ENCODE data around the gene FAM234B.
"Not testable (repeated sequence)": the region's sequence is repeated elsewhere in the genome, so short reads cannot be mapped to it uniquely, and the experiment has no call there.

FAM234B gene

DNA sequence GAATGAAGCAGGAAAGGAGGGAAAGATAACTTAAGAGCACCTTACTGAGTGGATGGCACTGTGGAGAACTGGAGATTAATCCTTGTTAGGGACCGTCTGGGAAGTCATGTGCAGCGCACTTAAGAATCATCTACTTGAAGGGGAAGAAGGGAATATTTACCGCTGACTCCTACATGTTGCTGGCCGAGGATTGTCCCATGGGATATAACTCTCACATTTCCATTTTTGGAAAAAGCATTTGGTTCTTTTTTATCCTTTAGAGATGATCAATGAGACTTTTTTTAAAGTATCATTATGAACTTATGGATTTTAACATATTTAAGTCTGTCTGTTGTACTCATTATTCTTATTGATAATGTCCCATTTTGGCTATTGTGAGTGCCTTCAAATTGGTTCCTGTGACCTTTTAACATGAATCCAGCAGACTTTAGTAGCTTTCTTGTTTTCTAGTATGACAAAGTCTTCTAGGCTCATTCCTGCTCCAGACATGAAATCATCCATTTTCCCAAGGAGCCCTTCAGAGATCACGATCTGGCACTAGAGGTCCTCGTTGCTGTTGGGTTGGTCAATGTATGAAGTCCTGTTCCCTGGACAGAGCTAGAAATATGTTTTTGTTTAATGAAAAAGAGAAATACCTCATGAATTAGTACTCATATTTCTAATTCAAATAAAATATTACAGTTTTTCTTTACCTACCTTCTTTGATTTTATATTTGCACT lies 20.2 kb upstream of the FAM234B start:
- DNase-seq, result no peak

- DNase-seq, result no peak
These were observed 19.7 kb upstream of the FAM234B start for GRCh38 chr12:13024531-13024916.

DNA sequence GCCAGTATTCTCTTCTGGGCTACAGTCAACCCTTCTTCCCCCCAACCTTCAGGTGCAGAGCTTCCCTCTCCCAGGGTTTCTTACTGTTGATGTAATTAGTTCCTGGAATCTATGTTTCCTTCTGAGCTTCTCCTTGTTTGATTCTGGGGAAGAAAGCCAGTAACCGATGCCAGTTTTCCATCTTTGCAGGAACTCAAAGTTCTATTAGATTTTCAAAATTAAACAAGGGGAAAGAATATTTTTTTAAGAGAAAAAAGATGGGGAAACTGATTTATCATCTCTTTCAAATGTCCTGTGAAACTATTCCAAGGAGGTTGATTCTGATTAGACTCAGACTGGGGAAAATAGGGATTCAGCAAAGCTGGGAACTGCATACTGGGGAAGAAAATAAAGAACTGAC lies 17.9 kb upstream of the FAM234B start:
- DNase-seq, result no peak

DNA sequence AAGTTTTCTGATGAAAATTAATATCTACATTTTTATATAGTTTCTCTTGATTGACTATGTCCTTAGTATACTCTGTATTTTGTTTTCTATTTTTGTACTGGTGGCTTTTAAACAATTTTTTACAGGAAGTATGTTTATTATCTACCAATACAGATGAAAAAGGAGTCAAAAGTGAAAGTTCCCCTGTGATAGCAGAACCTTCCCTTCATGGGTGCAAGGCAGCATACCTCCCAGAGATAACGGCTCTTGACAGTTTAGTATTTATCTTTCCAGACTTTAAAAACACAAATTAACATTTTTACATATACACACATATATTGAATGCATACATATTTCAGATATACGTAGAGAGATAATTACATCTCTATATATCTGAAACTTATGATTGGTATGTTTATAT lies 17.1 kb upstream of the FAM234B start:
- no peak for DNase-seq

GRCh38 chr12:13027508-13027907 lies 16.7 kb upstream of the FAM234B start:
- no peak for DNase-seq

GRCh38 chr12:13028825-13029570 lies 15.2 kb upstream of the FAM234B start:
- no peak for DNase-seq

DNA sequence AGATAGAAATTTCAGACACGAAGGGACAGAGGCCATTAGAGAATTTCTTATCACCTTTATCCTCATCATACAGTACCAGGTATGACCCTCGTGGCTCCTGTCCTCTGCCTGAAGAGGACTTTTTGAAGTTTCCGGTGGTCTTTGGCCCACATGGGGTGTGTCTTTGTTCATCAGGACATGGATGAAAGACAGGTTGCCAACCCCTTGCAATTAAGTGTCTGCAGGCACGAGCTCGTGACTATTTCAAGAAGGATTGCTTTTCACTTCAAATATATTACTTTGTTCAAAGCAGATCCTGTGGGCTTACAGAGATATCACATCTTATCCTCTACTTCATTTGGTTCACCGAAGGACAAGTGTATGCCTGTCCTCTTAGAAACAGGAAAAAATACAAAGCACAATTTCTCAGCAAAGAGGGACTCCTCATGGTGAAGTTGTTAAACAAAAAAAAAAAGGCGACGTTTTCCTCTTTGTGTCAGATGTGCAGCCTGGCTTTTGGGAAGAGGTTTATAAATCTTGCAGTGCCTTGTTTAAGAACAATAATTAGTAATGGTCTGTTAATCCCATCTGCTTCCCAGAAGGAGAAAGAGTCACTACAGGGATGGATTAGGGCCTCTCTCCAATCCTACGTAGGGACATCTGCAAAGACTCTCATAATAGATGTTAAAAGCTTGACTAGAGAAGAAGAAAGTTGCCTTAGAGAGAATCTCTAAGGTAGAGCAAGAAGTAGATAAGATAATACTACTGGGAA lies 13.5 kb upstream of the FAM234B start:
- DNase-seq, result no peak

GRCh38 chr12:13032164-13032563 lies 12.0 kb upstream of the FAM234B start:
- DNase-seq, result no peak

GRCh38 chr12:13033476-13033875 lies 10.7 kb upstream of the FAM234B start:
- DNase-seq, result no peak

GRCh38 chr12:13035335-13035734 lies 8.8 kb upstream of the FAM234B start:
- DNase-seq, result not testable (repeated sequence)

GRCh38 chr12:13036881-13037280 lies 7.3 kb upstream of the FAM234B start:
- no peak for DNase-seq

GRCh38 chr12:13038491-13039161 lies 5.6 kb upstream of the FAM234B start:
- no peak for DNase-seq

- DNase-seq, result no peak
These were observed 4.7 kb upstream of the FAM234B start for GRCh38 chr12:13039328-13039956.

- no peak for DNase-seq
These were observed 3.0 kb upstream of the FAM234B start for GRCh38 chr12:13041224-13041623.

DNA sequence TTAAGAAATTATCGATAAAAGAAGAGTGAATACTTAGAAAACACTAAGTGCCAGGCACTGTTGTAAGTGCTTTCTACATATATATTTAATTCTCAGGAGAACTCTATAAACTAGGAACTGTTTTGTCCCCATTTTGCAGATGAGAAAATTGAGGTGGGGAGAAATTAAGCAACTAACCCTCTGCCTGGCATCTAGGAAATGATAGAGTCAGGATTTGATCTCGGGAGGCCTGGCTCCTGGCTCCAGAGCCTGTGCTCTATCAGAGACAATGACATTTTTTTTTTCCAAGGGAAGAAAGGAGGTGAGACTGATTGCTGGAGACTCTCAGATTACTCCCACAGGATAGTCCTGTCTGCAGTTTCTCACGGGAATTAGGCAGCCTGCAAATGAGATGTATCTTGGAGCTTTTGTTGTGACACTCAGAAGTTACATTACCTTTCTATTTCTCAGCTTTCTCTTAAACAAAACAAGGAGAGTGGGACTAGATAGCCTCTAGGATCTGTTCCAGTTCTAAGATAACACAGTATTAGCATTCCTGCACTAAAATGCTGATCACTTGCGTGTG lies 1.4 kb upstream of the FAM234B start:
- no peak for DNase-seq

DNA sequence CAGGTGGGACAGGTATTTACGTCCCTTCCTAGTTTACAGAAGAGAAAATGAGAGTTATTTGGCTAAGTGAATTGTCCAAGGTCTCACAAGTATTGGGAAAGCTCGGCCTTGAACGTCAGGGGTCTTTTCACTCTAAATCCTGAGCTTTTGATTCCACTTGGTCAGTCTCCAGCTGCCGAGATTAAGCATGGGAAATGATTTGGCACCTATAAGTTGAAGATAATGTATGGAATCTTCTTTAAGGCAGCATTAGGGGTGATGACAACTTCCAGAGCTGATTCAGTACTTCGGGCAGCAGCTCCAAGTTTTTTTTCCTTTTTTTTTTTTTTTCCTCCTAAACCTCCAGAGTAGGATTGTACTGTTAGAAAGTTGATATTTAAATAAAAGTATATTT lies 722 bp downstream of the FAM234B start:
- no peak for DNase-seq

GRCh38 chr12:13045816-13046215 lies 1.6 kb downstream of the FAM234B start:
- DNase-seq, result no peak

DNA sequence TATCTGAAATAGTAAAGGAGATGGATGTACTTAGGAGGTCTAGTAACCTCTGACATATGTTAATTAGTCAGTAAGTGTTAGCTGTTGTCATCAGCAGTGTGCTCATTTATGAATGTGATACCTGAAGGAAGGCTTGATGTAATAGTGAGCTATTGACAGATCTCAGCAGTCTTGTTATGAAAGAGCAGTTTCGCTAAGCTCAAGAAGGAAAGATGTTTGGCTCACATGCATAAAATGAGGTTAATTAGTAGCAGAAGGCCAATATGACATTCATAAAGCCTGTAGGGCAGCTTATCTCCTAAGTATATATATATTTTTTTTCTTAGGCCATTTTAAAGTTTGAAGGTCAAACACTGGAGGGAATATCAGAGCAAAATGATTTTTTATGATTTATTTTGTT lies 2.8 kb downstream of the FAM234B start:
- no peak for DNase-seq

GRCh38 chr12:13049816-13050215 lies 5.6 kb downstream of the FAM234B start:
- no peak for DNase-seq

GRCh38 chr12:13052421-13052820 lies 8.2 kb downstream of the FAM234B start:
- DNase-seq, result no peak

GRCh38 chr12:13053617-13054016 lies 9.4 kb downstream of the FAM234B start:
- DNase-seq, result not testable (repeated sequence)

- DNase-seq, result no peak
These were observed 16.4 kb downstream of the FAM234B start for GRCh38 chr12:13060581-13060980.

All from stimulated activated naive CD4-positive, alpha-beta T cell treated with Interleukin-2 at 50 U/mL for 16 hours (primary cell).